ENCODE data around the gene ERH.

ERH gene

GRCh38 chr14:69349091-69349777 is 48.9 kb downstream of the ERH start:
- H3K27ac ChIP-seq: no peak overlapping the region
- H3K27me3 ChIP-seq: no peaks in the 10 kb centered on the region
- H3K4me2 ChIP-seq: no peak overlapping the region
- no peaks in the 10 kb centered on the region for H3K36me3 ChIP-seq
- H3K9me3 ChIP-seq (replicated peaks in 1 of 11): no peaks in the 10 kb centered on the region
- H3K4me1 ChIP-seq: peaks cover 3 to 17% (median 14%) of the 10 kb centered on the region in 10 experiments; a peak in 19 of 20 replicates
- H3K9ac ChIP-seq: no peak overlapping the region
- no peak for TF ChIP-seq Cebpa-rat (IDR thresholded peaks at IDR 0.05)
- H3K4me3 ChIP-seq: no peak overlapping the region
- peaks cover 0 to 5% (median 0%) of the 10 kb centered on the region in 11 experiments; a peak in 2 of 22 replicates for H4K20me1 ChIP-seq

- no peak for TF ChIP-seq Cebpa-rat (IDR thresholded peaks at IDR 0.05)
- no peaks in the 10 kb centered on the region for H3K9me3 ChIP-seq (replicated peaks in 1 of 11)
- H3K4me1 ChIP-seq: peaks cover 0 to 10% (median 8%) of the 10 kb centered on the region in 10 experiments; a peak in 15 of 20 replicates
- no peak overlapping the region for H3K27ac ChIP-seq
- no peak overlapping the region for H3K4me3 ChIP-seq
- no peaks in the 10 kb centered on the region for H3K27me3 ChIP-seq
- H4K20me1 ChIP-seq: peaks cover 0 to 5% (median 0%) of the 10 kb centered on the region in 11 experiments; a peak in 3 of 22 replicates
- no peaks in the 10 kb centered on the region for H3K36me3 ChIP-seq
- H3K4me2 ChIP-seq: no peak overlapping the region
- H3K9ac ChIP-seq: no peak overlapping the region
These were observed 51.4 kb downstream of the ERH start for GRCh38 chr14:69346710-69347109.

- H3K9ac ChIP-seq: peak overlapping the region in 2 of 11 experiments; percentile 14 to 26; a peak in 1 of 22 replicates
- peak overlapping the region in 8 of 11 experiments; percentile 16 to 64 (median 54); a peak in 14 of 22 replicates for H3K4me2 ChIP-seq
- H3K36me3 ChIP-seq: no peaks in the 10 kb centered on the region
- H4K20me1 ChIP-seq: peaks cover 0 to 5% (median 0%) of the 10 kb centered on the region in 11 experiments; a peak in 3 of 22 replicates
- H3K9me3 ChIP-seq (replicated peaks in 1 of 11): no peaks in the 10 kb centered on the region
- peaks cover 0 to 10% (median 7%) of the 10 kb centered on the region in 10 experiments; a peak in 13 of 20 replicates for H3K4me1 ChIP-seq
- TF ChIP-seq Cebpa-rat (IDR thresholded peaks at IDR 0.05): no peak
- H3K27ac ChIP-seq: no peak overlapping the region
- H3K4me3 ChIP-seq: no peak overlapping the region
- H3K27me3 ChIP-seq: no peaks in the 10 kb centered on the region
These were observed 52.7 kb downstream of the ERH start for GRCh38 chr14:69345402-69345801.

GRCh38 chr14:69344171-69344570 is 53.9 kb downstream of the ERH start:
- no peak overlapping the region for H3K27ac ChIP-seq
- no peak overlapping the region for H3K4me3 ChIP-seq
- no peak for TF ChIP-seq Cebpa-rat (IDR thresholded peaks at IDR 0.05)
- H3K9ac ChIP-seq: no peak overlapping the region
- peaks cover 0 to 4% (median 0%) of the 10 kb centered on the region in 11 experiments; a peak in 3 of 22 replicates for H4K20me1 ChIP-seq
- H3K27me3 ChIP-seq: no peaks in the 10 kb centered on the region
- no peaks in the 10 kb centered on the region for H3K9me3 ChIP-seq (replicated peaks in 1 of 11)
- H3K4me1 ChIP-seq: peaks cover 0 to 22% (median 16%) of the 10 kb centered on the region in 10 experiments; a peak in 13 of 20 replicates
- no peaks in the 10 kb centered on the region for H3K36me3 ChIP-seq
- no peak overlapping the region for H3K4me2 ChIP-seq

- Histone ChIP-seq H3K9ac (no peak overlapping the region), H3K4me3 (no peak overlapping the region), H4K20me1 (no peaks in the 10 kb centered on the region; a peak in 1 of 22 replicates), H3K9me3 (replicated peaks in 1 of 11) (no peaks in the 10 kb centered on the region), H3K4me1 (peaks cover 0 to 33% (median 20%) of the 10 kb centered on the region in 10 experiments; a peak in 13 of 20 replicates), H3K36me3 (no peaks in the 10 kb centered on the region), H3K27me3 (no peaks in the 10 kb centered on the region), H3K4me2 (no peak overlapping the region), H3K27ac (no peak overlapping the region)
- no peak for TF ChIP-seq Cebpa-rat (IDR thresholded peaks at IDR 0.05)
These were observed 55.1 kb downstream of the ERH start for GRCh38 chr14:69342928-69343525.

- no peaks in the 10 kb centered on the region for H3K36me3 ChIP-seq
- no peaks in the 10 kb centered on the region for H3K27me3 ChIP-seq
- H4K20me1 ChIP-seq: no peaks in the 10 kb centered on the region; a peak in 1 of 22 replicates
- peaks cover 0 to 46% (median 26%) of the 10 kb centered on the region in 10 experiments; a peak in 13 of 20 replicates for H3K4me1 ChIP-seq
- TF ChIP-seq Cebpa-rat (IDR thresholded peaks at IDR 0.05): no peak
- no peak overlapping the region for H3K27ac ChIP-seq
- H3K9me3 ChIP-seq (replicated peaks in 1 of 11): no peaks in the 10 kb centered on the region
- no peak overlapping the region for H3K4me3 ChIP-seq
- H3K4me2 ChIP-seq: peak overlapping the region in 6 of 11 experiments; percentile 1 to 58 (median 44); a peak in 12 of 22 replicates
- no peak overlapping the region for H3K9ac ChIP-seq
These were observed 58.7 kb downstream of the ERH start for GRCh38 chr14:69339426-69339825.

- peak overlapping the region in 6 of 11 experiments; percentile 18 to 51 (median 37); a peak in 10 of 22 replicates for H3K4me2 ChIP-seq
- H3K27me3 ChIP-seq: no peaks in the 10 kb centered on the region
- no peaks in the 10 kb centered on the region; a peak in 1 of 22 replicates for H4K20me1 ChIP-seq
- H3K9me3 ChIP-seq (replicated peaks in 1 of 11): no peaks in the 10 kb centered on the region
- TF ChIP-seq Cebpa-rat (IDR thresholded peaks at IDR 0.05): no peak
- H3K36me3 ChIP-seq: no peaks in the 10 kb centered on the region
- peaks cover 0 to 46% (median 26%) of the 10 kb centered on the region in 10 experiments; a peak in 13 of 20 replicates for H3K4me1 ChIP-seq
- H3K27ac ChIP-seq: no peak overlapping the region
- no peak overlapping the region for H3K4me3 ChIP-seq
- no peak overlapping the region for H3K9ac ChIP-seq
These were observed 60.1 kb downstream of the ERH start for GRCh38 chr14:69337984-69338383.

GRCh38 chr14:69335371-69335771 is 62.7 kb downstream of the ERH start:
- Histone ChIP-seq H3K4me2 (peak overlapping the region in 4 of 11 experiments; percentile 3 to 45 (median 33); a peak in 7 of 22 replicates), H3K4me3 (no peak overlapping the region), H4K20me1 (no peaks in the 10 kb centered on the region), H3K4me1 (peaks cover 0 to 46% (median 26%) of the 10 kb centered on the region in 10 experiments; a peak in 13 of 20 replicates), H3K9ac (no peak overlapping the region), H3K36me3 (no peaks in the 10 kb centered on the region), H3K27me3 (no peaks in the 10 kb centered on the region), H3K9me3 (replicated peaks in 1 of 11) (no peaks in the 10 kb centered on the region), H3K27ac (no peak overlapping the region)
- no peak for TF ChIP-seq Cebpa-rat (IDR thresholded peaks at IDR 0.05)

- Histone ChIP-seq H3K4me1 (peaks cover 0 to 39% (median 20%) of the 10 kb centered on the region in 10 experiments; a peak in 13 of 20 replicates), H3K27me3 (no peaks in the 10 kb centered on the region), H3K4me3 (no peak overlapping the region), H3K9me3 (replicated peaks in 1 of 11) (no peaks in the 10 kb centered on the region), H3K27ac (no peak overlapping the region), H3K36me3 (no peaks in the 10 kb centered on the region), H4K20me1 (no peaks in the 10 kb centered on the region), H3K4me2 (no peak overlapping the region), H3K9ac (no peak overlapping the region)
- TF ChIP-seq Cebpa-rat (IDR thresholded peaks at IDR 0.05): no peak
These were observed 63.5 kb downstream of the ERH start for GRCh38 chr14:69334576-69334975.
